HFF-Myc (cell line): ENCODE results near the gene PIEZO1.

Experiments
- DNase-seq: peaks from one replicate; pipeline ENCODE4 v3.0.0-alpha.2; 2011; ENCODE audit warnings: low read depth; ENCODE audit errors: extremely low read depth
- H3K4me3 ChIP-seq: replicated peaks from 2 replicates; pipeline ENCODE4 v1.5.1; 2011; ENCODE audit warnings: low read depth, mild to moderate bottlenecking, control low read depth, low read length
- CTCF ChIP-seq: IDR thresholded peaks from 2 replicates; pipeline ENCODE4 v1.5.1; 2012; ENCODE audit warnings: mild to moderate bottlenecking, low read depth, low read length, control low read depth; ENCODE audit errors: missing control alignments

The PIEZO1 gene

GRCh38 chr16:88803264-88803987 lies 18.4 kb upstream of the PIEZO1 start, which contains the start of gene CDT1:
CDT1 (plus strand) TSS chr16:88803789; CDS start chr16:88803832, 43 bp downstream.
- no peak for DNase-seq
- TF ChIP-seq CTCF = no peak
- peak within 1 kb of the TSS; percentile 77 for H3K4me3 ChIP-seq

- no peak overlapping the region for H3K4me3 ChIP-seq
- DNase-seq = no peak
- TF ChIP-seq CTCF = no peak
These were observed 15.2 kb upstream of the PIEZO1 start for GRCh38 chr16:88800277-88800592.

- H3K4me3 ChIP-seq = no peak overlapping the region
- DNase-seq = no peak
- TF ChIP-seq CTCF = no peak
These were observed 14.7 kb upstream of the PIEZO1 start for GRCh38 chr16:88799569-88800276.

- TF ChIP-seq CTCF = no peak
- H3K4me3 ChIP-seq = no peak overlapping the region
- DNase-seq = no peak
These were observed 13.9 kb upstream of the PIEZO1 start for GRCh38 chr16:88798772-88799455.

GRCh38 chr16:88798073-88798472 lies 13.1 kb upstream of the PIEZO1 start:
- DNase-seq = no peak
- H3K4me3 ChIP-seq = no peak overlapping the region
- TF ChIP-seq CTCF = no peak

GRCh38 chr16:88796278-88796677 lies 11.3 kb upstream of the PIEZO1 start:
- no peak for DNase-seq
- H3K4me3 ChIP-seq = no peak overlapping the region
- no peak for TF ChIP-seq CTCF
